Measurements from ENCODE around the gene CHCHD4. TPM values are rescaled to one million over a fixed set of nuclear protein-coding genes. Genes with fewer than 3 reads are reported as not detected.

The CHCHD4 gene
- total RNA-seq, 1 donor from 2014 or later, result 9.2 TPM

DNA sequence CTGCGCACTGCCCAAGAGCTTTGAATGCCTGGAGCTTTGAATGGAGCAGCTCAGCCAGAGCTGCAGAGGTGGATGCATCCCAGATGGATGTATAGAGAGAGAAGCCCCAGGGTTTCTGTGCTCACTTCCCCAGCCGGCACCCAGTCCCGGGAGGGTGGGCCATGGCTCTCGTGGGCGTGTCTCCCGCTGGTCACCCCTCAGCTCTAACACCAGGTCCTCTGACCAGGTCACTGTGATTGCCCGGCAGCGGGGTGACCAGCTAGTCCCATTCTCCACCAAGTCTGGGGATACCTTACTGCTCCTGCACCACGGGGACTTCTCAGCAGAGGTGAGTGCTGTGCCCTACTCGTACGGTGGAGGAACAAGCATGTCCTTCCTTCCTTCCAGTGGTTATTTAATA, 10.9 kb upstream of the CHCHD4 start:
- Histone ChIP-seq H4K20me1 (ENCODE audit: low read depth) (no peaks in the 10 kb centered on the region), H3K4me3 (no peak overlapping the region), H3K36me3 (no peaks in the 10 kb centered on the region), H3K27ac (no peak overlapping the region), H3K27me3 (no peaks in the 10 kb centered on the region), H3K9me3 (ENCODE audit: low read depth) (no peaks in the 10 kb centered on the region), H3K9ac (no peak overlapping the region), H3K4me1 (no peaks in the 10 kb centered on the region), H3K4me2 (no peak overlapping the region), H3K79me2 (ENCODE audit: low read depth) (no peaks in the 10 kb centered on the region), H2AFZ (replicated peaks) (no peak overlapping the region), H3F3A (ENCODE audit: low read depth) (no peaks in the 10 kb centered on the region)
- TF ChIP-seq EZH2 (IDR thresholded peaks at IDR 0.05) (no peak), EZH2phosphoT487 (IDR thresholded peaks at IDR 0.05) (no peak)
- TF ChIP-seq, protein P1, sequence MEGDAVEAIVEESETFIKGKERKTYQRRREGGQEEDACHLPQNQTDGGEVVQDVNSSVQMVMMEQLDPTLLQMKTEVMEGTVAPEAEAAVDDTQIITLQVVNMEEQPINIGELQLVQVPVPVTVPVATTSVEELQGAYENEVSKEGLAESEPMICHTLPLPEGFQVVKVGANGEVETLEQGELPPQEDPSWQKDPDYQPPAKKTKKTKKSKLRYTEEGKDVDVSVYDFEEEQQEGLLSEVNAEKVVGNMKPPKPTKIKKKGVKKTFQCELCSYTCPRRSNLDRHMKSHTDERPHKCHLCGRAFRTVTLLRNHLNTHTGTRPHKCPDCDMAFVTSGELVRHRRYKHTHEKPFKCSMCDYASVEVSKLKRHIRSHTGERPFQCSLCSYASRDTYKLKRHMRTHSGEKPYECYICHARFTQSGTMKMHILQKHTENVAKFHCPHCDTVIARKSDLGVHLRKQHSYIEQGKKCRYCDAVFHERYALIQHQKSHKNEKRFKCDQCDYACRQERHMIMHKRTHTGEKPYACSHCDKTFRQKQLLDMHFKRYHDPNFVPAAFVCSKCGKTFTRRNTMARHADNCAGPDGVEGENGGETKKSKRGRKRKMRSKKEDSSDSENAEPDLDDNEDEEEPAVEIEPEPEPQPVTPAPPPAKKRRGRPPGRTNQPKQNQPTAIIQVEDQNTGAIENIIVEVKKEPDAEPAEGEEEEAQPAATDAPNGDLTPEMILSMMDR (IDR thresholded peaks at IDR 0.05), result no peak
- Mint-ChIP-seq H3K27ac (no peak overlapping the region), H3K4me3 (no peak overlapping the region), H3K27me3 (ENCODE audit: insufficient read depth, low read depth) (no peaks in the 10 kb centered on the region), H3K9me3 (no peaks in the 10 kb centered on the region), H3K36me3 (peaks cover 27% of the 10 kb centered on the region), H3K4me1 (no peaks in the 10 kb centered on the region)
- DNase-seq (ENCODE audit: low spot score), result no peak

DNA sequence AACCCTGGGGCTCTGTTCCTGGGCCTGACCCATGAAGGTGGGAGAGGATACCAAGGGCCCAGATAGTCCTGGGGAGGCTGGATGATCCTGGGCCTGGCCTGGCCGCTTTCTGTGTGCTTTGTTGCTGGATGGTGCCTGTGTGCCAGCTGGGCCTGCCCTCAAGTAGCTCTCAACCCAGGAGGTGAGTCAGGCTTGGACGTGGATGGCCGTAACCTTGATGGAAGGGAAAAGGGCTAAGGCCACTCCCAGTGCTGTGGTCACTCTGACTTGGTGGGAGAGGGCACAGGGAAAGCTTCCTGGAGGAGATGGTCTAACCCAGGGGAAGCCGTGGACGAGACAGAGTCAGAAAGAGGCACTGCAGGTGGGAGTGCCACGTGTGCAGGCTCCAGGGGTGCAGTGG, 9.6 kb upstream of the CHCHD4 start:
- no peak overlapping the region for H3K27ac Mint-ChIP-seq
- Histone ChIP-seq H3K27ac (no peak overlapping the region), H3K79me2 (ENCODE audit: low read depth) (no peaks in the 10 kb centered on the region), H3K27me3 (no peaks in the 10 kb centered on the region), H3K36me3 (no peaks in the 10 kb centered on the region), H3K9me3 (ENCODE audit: low read depth) (no peaks in the 10 kb centered on the region), H2AFZ (replicated peaks) (no peak overlapping the region), H3F3A (ENCODE audit: low read depth) (no peaks in the 10 kb centered on the region), H3K9ac (no peak overlapping the region), H4K20me1 (ENCODE audit: low read depth) (no peaks in the 10 kb centered on the region), H3K4me2 (no peak overlapping the region), H3K4me3 (no peak overlapping the region), H3K4me1 (no peaks in the 10 kb centered on the region)
- peaks cover 29% of the 10 kb centered on the region for H3K36me3 Mint-ChIP-seq
- DNase-seq (ENCODE audit: low spot score), result no peak
- H3K9me3 Mint-ChIP-seq, result no peaks in the 10 kb centered on the region
- no peaks in the 10 kb centered on the region for H3K27me3 Mint-ChIP-seq (ENCODE audit: insufficient read depth, low read depth)
- H3K4me1 Mint-ChIP-seq, result no peaks in the 10 kb centered on the region
- no peak overlapping the region for H3K4me3 Mint-ChIP-seq
- TF ChIP-seq EZH2phosphoT487 (IDR thresholded peaks at IDR 0.05), result no peak
- no peak for TF ChIP-seq EZH2 (IDR thresholded peaks at IDR 0.05)
- TF ChIP-seq, protein P1 (IDR thresholded peaks at IDR 0.05), result no peak

DNA sequence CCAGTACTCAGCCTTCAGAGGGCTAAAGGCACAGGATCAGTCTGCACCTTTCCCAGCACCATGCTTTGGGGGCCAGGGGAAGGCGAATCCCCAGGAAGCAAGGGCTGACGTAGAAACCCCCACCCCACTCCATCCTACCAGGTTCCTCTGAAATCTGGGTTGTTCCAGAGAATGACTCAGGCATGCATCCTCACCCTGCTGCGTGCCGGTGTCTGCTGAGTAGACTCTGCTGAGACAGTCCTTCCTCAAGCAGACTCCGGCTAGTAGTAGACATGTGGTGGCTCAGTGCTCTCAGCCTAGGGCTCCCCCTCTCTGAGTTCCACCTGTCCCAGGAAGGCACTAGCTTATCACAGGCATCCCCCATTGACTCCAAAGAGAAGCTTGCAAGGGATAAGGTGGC, 9.2 kb upstream of the CHCHD4 start:
- H3K36me3 ChIP-seq, result no peaks in the 10 kb centered on the region
- no peak for TF ChIP-seq EZH2phosphoT487 (IDR thresholded peaks at IDR 0.05)
- TF ChIP-seq, protein P1 (IDR thresholded peaks at IDR 0.05), result no peak
- TF ChIP-seq EZH2 (IDR thresholded peaks at IDR 0.05), result no peak
- no peak overlapping the region for H3K4me3 Mint-ChIP-seq
- H3K27me3 Mint-ChIP-seq (ENCODE audit: insufficient read depth, low read depth), result no peaks in the 10 kb centered on the region
- peaks cover 32% of the 10 kb centered on the region for H3K36me3 Mint-ChIP-seq
- no peak overlapping the region for H3K27ac Mint-ChIP-seq
- H3K4me1 Mint-ChIP-seq, result no peaks in the 10 kb centered on the region
- no peak overlapping the region for H3K4me3 ChIP-seq
- H3K9me3 ChIP-seq (ENCODE audit: low read depth), result no peaks in the 10 kb centered on the region
- H3K9ac ChIP-seq, result no peak overlapping the region
- no peaks in the 10 kb centered on the region for H3K9me3 Mint-ChIP-seq
- peaks cover under 1% of the 10 kb centered on the region for H3K79me2 ChIP-seq (ENCODE audit: low read depth)
- H2AFZ ChIP-seq (replicated peaks), result no peak overlapping the region
- no peak overlapping the region for H3K27ac ChIP-seq
- H4K20me1 ChIP-seq (ENCODE audit: low read depth), result no peaks in the 10 kb centered on the region
- no peak for DNase-seq (ENCODE audit: low spot score)
- no peaks in the 10 kb centered on the region for H3K4me1 ChIP-seq
- H3F3A ChIP-seq (ENCODE audit: low read depth), result no peaks in the 10 kb centered on the region
- no peak overlapping the region for H3K4me2 ChIP-seq
- H3K27me3 ChIP-seq, result no peaks in the 10 kb centered on the region
